MM.1S (cell line): ENCODE results near the gene ALPL.

Experiments used
- CTCF ChIP-seq: fragments of 300-600 bp; sonication (generic); IDR thresholded peaks from 2 replicates; pipeline ENCODE4 v1.5.1; 2016; ENCODE audit warnings: antibody characterized with exemption, low read length, mixed read lengths
- EZH2 ChIP-seq: fragments of 300-600 bp; sonication (generic); optimal IDR thresholded peaks from 2 replicates; pipeline ENCODE3; 2017; ENCODE audit warnings: low read depth, mild to moderate bottlenecking, antibody characterized with exemption, low read length, mixed read lengths
- EZH2phosphoT487 ChIP-seq: fragments of 300-600 bp; sonication (generic); IDR thresholded peaks from 2 replicates; pipeline ENCODE4 v1.6.1; 2018; ENCODE audit warnings: antibody characterized with exemption, low read length

- no peak for TF ChIP-seq EZH2
- no peak for TF ChIP-seq CTCF
- TF ChIP-seq EZH2phosphoT487, result no peak
These were observed 65.4 kb downstream of the ALPL start for GRCh38 chr1:21574466-21575151.
